Peyer's patch (tissue), 4 donors: ENCODE measurements around the gene ZC3HAV1. TPM values are rescaled to one million over a fixed set of nuclear protein-coding genes. Genes with fewer than 3 reads are reported as not detected.

Experiments
- DNase-seq, 3 donors: peaks; one replicate each; pipeline ENCODE4 v3.0.0-alpha.2; 2017 to 2019
- H3K27ac ChIP-seq, 4 donors: fragments of 200-600 bp; sonication (generic); one replicate each; pipeline ENCODE4 v1.5.1; 2016 to 2019
- H3K27me3 ChIP-seq, 2 donors: fragments of 200-600 bp; sonication (generic); one replicate each; pipeline ENCODE4 v1.5.1; 2019
- H3K36me3 ChIP-seq, 3 donors: fragments of 200-600 bp; sonication (generic); one replicate each; pipeline ENCODE4 v1.5.1; 2016 to 2019
- H3K4me1 ChIP-seq, 4 donors: fragments of 200-600 bp; sonication (generic); one replicate each; pipeline ENCODE4 v1.5.1; 2016 to 2019
- H3K4me3 ChIP-seq, 4 donors: fragments of 200-600 bp; sonication (generic); 1 replicate in 3 of 4; 2 replicates in 1 of 4; pipeline ENCODE4 v1.5.1; 2016 to 2019; ENCODE audit warnings: mild to moderate bottlenecking in 1 of 4
- H3K9me3 ChIP-seq, 4 donors: fragments of 200-600 bp; sonication (generic); one replicate each; pipeline ENCODE4 v1.5.1; 2016 to 2019; ENCODE audit warnings: mild to moderate bottlenecking in 1 of 4
- CTCF ChIP-seq, 6 experiments: fragments of 450-650 bp in 4 of 6; fragments of 200-600 bp in 2 of 6; sonication (generic) in 1 of 6; IDR thresholded peaks; one replicate each; pipeline ENCODE4 v1.5.1; 2017 to 2019; ENCODE audit warnings: antibody characterized with exemption in 6 of 6, mild to moderate bottlenecking in 3 of 6, moderate library complexity in 1 of 6
- POLR2A ChIP-seq, 2 donors: fragments of 450-650 bp; IDR thresholded peaks; one replicate each; pipeline ENCODE4 v1.5.1; 2017; ENCODE audit warnings: antibody characterized with exemption in 2 of 2, mild to moderate bottlenecking in 2 of 2, moderate library complexity in 2 of 2
- total RNA-seq, 4 donors: library from RNA; depleted of rRNA; stranded (reverse); fragments of >200 nt; gene quantifications; one replicate each; pipeline ENCODE4 v1.1.0, GENCODE V29; 2016

The ZC3HAV1 gene
- total RNA-seq, 4 donors from 2014 or later: 23.5 to 42.1 (median 32.7) TPM

- no peak overlapping the region for H3K27ac ChIP-seq
- H3K9me3 ChIP-seq: no peaks in the 10 kb centered on the region
- no peaks in the 10 kb centered on the region for H3K36me3 ChIP-seq
- no peaks in the 10 kb centered on the region for H3K27me3 ChIP-seq
- no peak for TF ChIP-seq CTCF (IDR thresholded peaks at IDR 0.05)
- no peak for TF ChIP-seq POLR2A (IDR thresholded peaks at IDR 0.05)
- no peak overlapping the region for H3K4me3 ChIP-seq
- peaks cover 0 to 15% (median 3%) of the 10 kb centered on the region in 4 donors for H3K4me1 ChIP-seq
- DNase-seq: no peak
Measured at GRCh38 chr7:139116999-139117398, 7.5 kb upstream of the ZC3HAV1 start.

GRCh38 chr7:139115104-139115503, 5.6 kb upstream of the ZC3HAV1 start:
- Histone ChIP-seq H3K27ac (no peak overlapping the region), H3K9me3 (no peaks in the 10 kb centered on the region), H3K36me3 (no peaks in the 10 kb centered on the region), H3K4me1 (peaks cover 0 to 21% (median 3%) of the 10 kb centered on the region in 4 donors), H3K27me3 (no peaks in the 10 kb centered on the region), H3K4me3 (no peak overlapping the region)
- no peak for DNase-seq
- TF ChIP-seq POLR2A (IDR thresholded peaks at IDR 0.05) (no peak), CTCF (IDR thresholded peaks at IDR 0.05) (no peak)

- H3K27me3 ChIP-seq: no peaks in the 10 kb centered on the region
- H3K36me3 ChIP-seq: no peaks in the 10 kb centered on the region
- no peak overlapping the region for H3K27ac ChIP-seq
- TF ChIP-seq POLR2A (IDR thresholded peaks at IDR 0.05) (no peak), CTCF (IDR thresholded peaks at IDR 0.05) (no peak)
- peaks cover 0 to 18% (median 3%) of the 10 kb centered on the region in 4 donors for H3K4me1 ChIP-seq
- no peaks in the 10 kb centered on the region for H3K9me3 ChIP-seq
- DNase-seq: no peak
- H3K4me3 ChIP-seq: no peak overlapping the region
Measured at GRCh38 chr7:139114585-139114984, 5.1 kb upstream of the ZC3HAV1 start.

GRCh38 chr7:139114018-139114417, 4.5 kb upstream of the ZC3HAV1 start:
- Histone ChIP-seq H3K36me3 (no peaks in the 10 kb centered on the region), H3K9me3 (no peaks in the 10 kb centered on the region), H3K27ac (no peak overlapping the region), H3K4me1 (peaks cover 0 to 15% (median 3%) of the 10 kb centered on the region in 4 donors), H3K27me3 (no peaks in the 10 kb centered on the region), H3K4me3 (no peak overlapping the region)
- DNase-seq: no peak
- TF ChIP-seq CTCF (IDR thresholded peaks at IDR 0.05) (no peak), POLR2A (IDR thresholded peaks at IDR 0.05) (no peak)

DNA sequence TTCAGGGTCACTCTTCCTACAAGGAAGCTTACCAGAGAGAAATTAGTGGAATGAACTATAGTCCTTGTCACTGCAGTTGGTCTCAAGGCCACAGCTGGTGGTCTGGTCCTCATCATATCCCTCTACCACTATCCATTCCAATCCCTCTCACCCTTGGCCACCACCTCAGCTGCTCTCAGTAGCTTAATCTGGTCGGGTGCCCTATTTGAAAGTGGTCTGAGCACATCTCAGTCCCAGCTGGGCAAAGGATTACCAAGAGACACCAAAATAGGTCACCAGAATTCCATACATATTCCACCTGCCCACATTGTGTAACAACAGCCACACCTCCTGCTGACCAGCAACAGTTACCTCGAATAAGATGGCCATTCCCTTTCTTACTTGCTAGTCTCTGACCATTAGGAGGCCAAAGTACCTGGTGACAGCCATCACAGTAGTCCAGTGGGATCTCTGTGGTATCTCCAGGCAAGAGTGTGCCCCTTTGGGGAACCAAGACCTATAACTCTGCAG, 3.3 kb upstream of the ZC3HAV1 start:
- no peak for DNase-seq
- Histone ChIP-seq H3K36me3 (no peaks in the 10 kb centered on the region), H3K4me3 (no peak overlapping the region), H3K9me3 (no peaks in the 10 kb centered on the region), H3K4me1 (peaks cover 0 to 7% (median 0%) of the 10 kb centered on the region in 4 donors), H3K27ac (peak overlapping the region in 1 of 4 donors; percentile 28), H3K27me3 (no peaks in the 10 kb centered on the region)
- TF ChIP-seq POLR2A (IDR thresholded peaks at IDR 0.05) (no peak), CTCF (IDR thresholded peaks at IDR 0.05) (no peak)

DNA sequence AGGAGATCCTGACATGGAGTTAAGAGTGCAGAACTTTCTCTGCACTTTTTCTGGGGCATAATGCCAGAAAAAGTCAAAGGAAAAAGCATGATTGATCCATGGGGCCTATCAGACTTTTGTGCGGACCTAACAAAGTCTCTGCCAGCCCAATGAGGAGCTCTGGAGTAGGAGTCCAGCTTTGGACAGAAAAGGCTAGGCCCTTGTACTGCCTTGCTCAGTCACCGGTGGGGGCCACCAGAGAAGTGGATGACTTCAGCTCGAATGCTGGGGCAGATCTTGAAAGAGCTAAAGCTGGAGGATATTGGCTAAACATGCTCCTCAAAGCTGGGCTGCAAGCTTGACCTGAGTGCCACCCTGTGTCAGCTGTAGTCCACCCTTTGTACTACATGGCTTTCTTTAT, 2.8 kb upstream of the ZC3HAV1 start:
- Histone ChIP-seq H3K4me3 (no peak overlapping the region), H3K9me3 (no peaks in the 10 kb centered on the region), H3K27ac (peak overlapping the region in 3 of 4 donors; percentile 9 to 28 (median 15)), H3K4me1 (peaks cover 0 to 12% (median 0%) of the 10 kb centered on the region in 4 donors), H3K36me3 (no peaks in the 10 kb centered on the region), H3K27me3 (no peaks in the 10 kb centered on the region)
- TF ChIP-seq POLR2A (IDR thresholded peaks at IDR 0.05) (no peak), CTCF (IDR thresholded peaks at IDR 0.05) (no peak)
- no peak for DNase-seq
